GM18498 (cell line): ENCODE results near the gene KIF13A.
"Not testable (repeated sequence)": the region's sequence is repeated elsewhere in the genome, so short reads cannot be mapped to it uniquely, and the experiment has no call there.

Source experiments
- ATAC-seq: cut with Tn5 transposase; IDR thresholded peaks from one replicate; pipeline ENCODE4 v1.9.1; 2021; ENCODE audit warnings: mild to moderate bottlenecking, moderate library complexity; ENCODE audit not compliant: unreplicated experiment

Gene KIF13A

DNA sequence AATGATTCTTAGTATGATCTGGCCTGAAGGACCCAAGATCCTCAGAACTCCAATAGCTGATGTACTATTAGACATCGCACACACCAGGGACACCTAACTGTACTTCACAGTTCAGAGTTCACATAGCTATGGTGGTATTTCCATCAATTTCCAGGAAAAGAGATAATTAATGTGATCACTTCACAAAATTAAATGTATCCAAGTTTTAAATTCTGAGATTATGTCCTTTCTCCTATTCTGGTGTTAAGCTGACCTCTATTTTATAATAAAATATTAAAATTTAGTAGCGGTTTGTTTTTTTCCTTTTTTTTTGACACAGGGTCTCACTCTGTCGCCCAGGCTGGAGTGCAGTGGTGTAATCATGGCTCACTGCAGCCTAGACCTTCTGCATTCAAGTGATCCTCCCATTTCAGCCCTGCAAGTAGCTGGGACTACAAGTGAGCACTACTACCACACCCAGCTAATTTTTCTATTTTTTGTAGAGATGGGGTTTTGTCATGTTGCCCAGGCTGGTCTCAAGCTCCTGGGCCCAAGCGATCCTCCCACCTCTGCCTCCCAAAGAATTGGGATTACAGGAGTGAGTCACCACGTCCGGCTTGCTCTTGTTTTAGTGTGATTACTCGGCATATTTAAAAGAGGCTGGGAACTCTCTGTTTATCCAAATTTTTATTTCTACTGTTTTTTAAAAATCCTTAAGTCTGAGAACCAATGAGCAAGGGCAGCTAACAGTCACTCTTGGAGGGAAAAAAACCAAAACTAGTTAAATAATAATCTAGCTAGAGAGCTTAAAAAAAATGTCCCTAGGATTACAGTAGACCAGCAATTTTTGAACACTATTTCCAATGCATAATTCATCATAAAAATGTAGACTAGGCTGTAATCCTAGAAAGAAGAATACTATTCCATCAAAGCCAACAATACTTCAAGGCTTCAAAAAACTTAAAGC is 16.0 kb downstream of the KIF13A start:
- ATAC-seq: no peak

- no peak for ATAC-seq
These were observed 18.6 kb downstream of the KIF13A start for GRCh38 chr6:17968876-17969275.

- ATAC-seq: no peak
These were observed 19.5 kb downstream of the KIF13A start for GRCh38 chr6:17967668-17968518.

DNA sequence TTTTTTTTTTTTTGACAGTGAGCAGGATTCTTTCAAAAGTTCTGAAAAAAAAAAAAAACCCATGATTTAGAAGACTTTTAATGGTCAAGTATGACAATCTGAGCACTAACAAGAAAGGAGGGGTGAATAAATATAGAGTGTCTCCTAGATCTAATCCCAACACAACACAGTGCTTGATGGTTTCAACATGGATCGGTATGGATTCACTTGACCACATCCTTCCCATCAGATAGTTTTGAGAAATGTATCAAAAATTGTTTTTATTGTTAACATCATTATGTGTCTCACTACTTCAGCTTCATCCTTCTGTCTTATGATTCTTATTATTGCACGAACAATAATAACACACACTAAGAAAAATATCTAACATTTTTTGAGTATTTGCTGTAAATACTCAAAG is 21.0 kb downstream of the KIF13A start:
- ATAC-seq: no peak

GRCh38 chr6:17965397-17965796 is 22.0 kb downstream of the KIF13A start:
- no peak for ATAC-seq

GRCh38 chr6:17964633-17965032 is 22.8 kb downstream of the KIF13A start:
- no peak for ATAC-seq

GRCh38 chr6:17962436-17963031 is 24.9 kb downstream of the KIF13A start:
- no peak for ATAC-seq

- ATAC-seq: no peak
These were observed 28.1 kb downstream of the KIF13A start for GRCh38 chr6:17959302-17959701.

DNA sequence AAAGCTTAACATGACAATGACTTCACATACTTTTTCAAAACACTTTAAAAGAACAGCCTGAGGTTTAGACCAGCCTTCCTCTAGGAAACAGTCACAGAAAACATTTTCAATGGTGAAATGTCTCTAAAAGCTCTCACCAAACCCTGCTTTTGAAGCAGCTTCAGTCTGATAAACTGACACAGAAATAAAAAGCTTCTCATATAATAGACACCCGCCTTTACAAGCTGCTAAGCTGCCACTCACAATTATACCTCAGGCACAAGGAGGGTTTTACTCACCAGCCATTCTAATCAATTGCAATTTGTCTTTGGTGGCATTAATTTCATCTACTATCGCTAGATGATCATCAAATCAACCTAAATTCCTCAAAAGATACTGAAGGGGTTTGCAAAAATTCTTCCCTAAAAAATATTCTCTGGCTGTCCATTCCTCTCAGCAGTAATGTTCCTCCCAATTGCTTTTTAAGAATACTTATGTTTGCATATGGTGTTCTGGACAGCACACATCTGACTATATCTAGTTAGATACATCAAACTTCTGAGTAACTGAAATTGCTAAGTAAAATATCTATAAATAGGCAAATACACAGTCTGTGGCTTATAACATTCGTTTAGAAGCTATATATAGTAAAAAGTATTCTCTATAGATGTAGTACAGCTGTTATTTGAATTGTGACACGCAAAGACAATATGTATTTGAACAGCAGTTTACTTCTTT is 29.4 kb downstream of the KIF13A start:
- no peak for ATAC-seq

GRCh38 chr6:17957498-17957897 is 29.9 kb downstream of the KIF13A start:
- peak; percentile 87 for ATAC-seq

DNA sequence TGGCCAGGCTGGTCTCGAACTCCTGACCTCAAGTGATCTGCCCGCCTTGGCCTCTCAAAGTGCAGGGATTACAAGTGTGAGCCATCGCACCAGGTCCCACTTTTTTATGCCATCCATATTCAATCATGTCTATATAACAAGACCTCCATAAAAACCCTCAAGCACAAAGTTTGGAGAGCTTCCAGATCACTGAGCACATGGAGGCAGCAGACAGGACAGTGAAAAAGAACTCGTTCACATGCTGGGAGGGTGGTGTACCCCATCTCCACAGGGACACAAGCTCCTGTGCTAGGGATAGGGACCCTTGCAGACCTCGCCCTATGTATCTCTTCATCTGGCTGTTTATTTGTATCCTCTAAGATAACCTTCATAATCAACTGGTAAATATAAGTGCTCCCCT is 30.3 kb downstream of the KIF13A start:
- ATAC-seq: peak; percentile 10

GRCh38 chr6:17950095-17950494 is 37.3 kb downstream of the KIF13A start:
- no peak for ATAC-seq

- no peak for ATAC-seq
These were observed 38.3 kb downstream of the KIF13A start for GRCh38 chr6:17949168-17949567.

DNA sequence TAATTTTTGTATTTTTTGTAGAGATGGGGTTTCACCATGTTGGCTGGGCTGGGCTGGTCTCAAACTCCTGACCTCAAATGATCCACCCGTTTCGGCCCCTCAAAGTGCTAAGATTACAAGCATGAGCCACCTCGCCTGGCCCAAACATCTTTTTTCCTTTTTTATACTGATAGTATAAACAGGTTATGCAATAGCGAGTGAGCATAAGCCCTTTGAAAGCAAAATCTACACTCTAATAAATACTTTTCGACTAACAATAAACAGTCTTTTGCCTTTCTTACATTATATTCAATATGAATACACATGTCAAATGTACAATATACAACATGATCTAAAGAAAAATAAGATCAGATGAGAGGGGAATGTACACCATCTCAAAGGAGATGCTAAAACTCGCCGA is 38.7 kb downstream of the KIF13A start:
- no peak for ATAC-seq

DNA sequence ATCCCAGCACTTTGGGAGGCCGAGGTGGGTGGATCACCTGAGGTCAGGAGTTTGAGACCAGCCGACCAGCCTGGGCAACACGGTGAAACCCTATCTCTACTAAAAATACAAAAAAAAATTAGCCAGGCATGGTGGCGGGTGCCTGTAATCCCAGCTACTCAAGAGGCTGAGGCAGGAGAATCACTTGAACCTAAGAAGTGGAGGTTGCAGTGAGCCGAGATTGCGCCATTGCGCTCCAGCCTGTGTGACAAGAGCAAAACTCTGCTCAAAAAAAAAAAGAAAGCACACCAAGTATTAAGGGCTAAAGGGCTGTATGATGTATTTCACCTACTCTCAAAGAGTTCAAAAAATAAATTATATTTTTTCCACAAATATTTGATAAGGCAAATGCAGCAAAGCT is 39.9 kb downstream of the KIF13A start:
- not testable (repeated sequence) for ATAC-seq

GRCh38 chr6:17945575-17945974 is 41.9 kb downstream of the KIF13A start:
- ATAC-seq: no peak

- ATAC-seq: no peak
These were observed 42.3 kb downstream of the KIF13A start for GRCh38 chr6:17945111-17945510.

- ATAC-seq: no peak
These were observed 46.1 kb downstream of the KIF13A start for GRCh38 chr6:17941318-17941717.

GRCh38 chr6:17940151-17940792 is 47.2 kb downstream of the KIF13A start:
- ATAC-seq: no peak

GRCh38 chr6:17938901-17939300 is 48.5 kb downstream of the KIF13A start:
- no peak for ATAC-seq
